Lung (tissue), 12 donors: ENCODE results near the gene ZNF813. TPM values are rescaled to one million over a fixed set of nuclear protein-coding genes. Genes with fewer than 3 reads are reported as not detected.
"Not testable (repeated sequence)": the region's sequence is repeated elsewhere in the genome, so short reads cannot be mapped to it uniquely, and the experiment has no call there.

Experiments
- ATAC-seq: fragments of 200-7000 bp; cut with Tn5 transposase; one replicate; pipeline ENCODE4 v1.9.1; 2020; ENCODE audit warnings: moderate number of reproducible peaks; ENCODE audit not compliant: insufficient read depth, low FRiP score
- DNase-seq, 3 donors: peaks; one replicate each; pipeline ENCODE4 v3.0.0-alpha.2; 2013 to 2017
- H3K27ac ChIP-seq, 2 donors: one replicate each; pipeline ENCODE4 v1.5.1; 2013; ENCODE audit warnings: mild to moderate bottlenecking in 2 of 2, moderate library complexity in 2 of 2, control low read depth in 1 of 2, inconsistent platforms in 1 of 2, low read depth in 1 of 2, low read length in 1 of 2
- H3K27me3 ChIP-seq, 3 donors: one replicate each; pipeline ENCODE4 v1.5.1; 2013; ENCODE audit warnings: low read length in 2 of 3; ENCODE audit not compliant: control insufficient read depth in 3 of 3, insufficient read depth in 3 of 3
- H3K36me3 ChIP-seq, 4 donors: one replicate each; pipeline ENCODE4 v1.5.1; 2013; ENCODE audit warnings: low read length in 4 of 4, mild to moderate bottlenecking in 1 of 4, moderate library complexity in 1 of 4; ENCODE audit not compliant: control insufficient read depth in 4 of 4, insufficient read depth in 4 of 4
- H3K4me1 ChIP-seq, 5 donors: one replicate each; pipeline ENCODE4 v1.5.1; 2013; ENCODE audit warnings: low read length in 5 of 5, mild to moderate bottlenecking in 2 of 5, moderate library complexity in 1 of 5; ENCODE audit not compliant: control insufficient read depth in 5 of 5, insufficient read depth in 5 of 5
- H3K4me3 ChIP-seq: one replicate; pipeline ENCODE4 v1.5.1; 2013; ENCODE audit warnings: mild to moderate bottlenecking, control low read depth, moderate library complexity
- H3K9ac ChIP-seq, 2 donors: one replicate each; pipeline ENCODE4 v1.5.1; 2013; ENCODE audit warnings: low read length in 2 of 2, control low read depth in 1 of 2; ENCODE audit not compliant: insufficient read depth in 1 of 2
- H3K9me3 ChIP-seq, 4 donors: one replicate each; pipeline ENCODE4 v1.5.1; 2013; ENCODE audit warnings: low read length in 3 of 4, mild to moderate bottlenecking in 1 of 4, moderate library complexity in 1 of 4; ENCODE audit not compliant: control insufficient read depth in 4 of 4, insufficient read depth in 3 of 4
- CTCF ChIP-seq: IDR thresholded peaks from 2 replicates; pipeline ENCODE4 v1.5.1; 2012; ENCODE audit warnings: mild to moderate bottlenecking; ENCODE audit errors: control extremely low read depth, extremely low read depth
- WGBS, 2 donors: extraction: QIAGEN DNeasy Blood & Tissue Kit; methylation state at CpG; one replicate each; pipeline ENCODE4 v1.1.7; 2013; 5-methylcytosine and 5-hydroxymethylcytosine counted together
- polyA plus RNA-seq, 2 donors: library from polyadenylated mRNA; stranded (reverse); fragments of 200-250 nt; gene quantifications; one replicate each; pipeline ENCODE4 v1.2.1, GENCODE V29; 2013
- total RNA-seq, 2 donors: library from RNA; depleted of rRNA in 1 of 2; stranded (reverse); fragments of >200 nt in 1 of 2; gene quantifications; one replicate each; pipeline ENCODE4 v1.2.1, GENCODE V29; 2014 to 2021
- donor health status: control.
- donor health status: control.
- donor health status: Bipolar disorder and iron deficiency.
- donor health status: healthy.
- donor health status: DM: yes; HTN: yes; CAD: no.

Gene ZNF813
- total and polyA plus RNA-seq, 4 donors, result 1.2 to 5.3 (median 2.0) TPM

DNA sequence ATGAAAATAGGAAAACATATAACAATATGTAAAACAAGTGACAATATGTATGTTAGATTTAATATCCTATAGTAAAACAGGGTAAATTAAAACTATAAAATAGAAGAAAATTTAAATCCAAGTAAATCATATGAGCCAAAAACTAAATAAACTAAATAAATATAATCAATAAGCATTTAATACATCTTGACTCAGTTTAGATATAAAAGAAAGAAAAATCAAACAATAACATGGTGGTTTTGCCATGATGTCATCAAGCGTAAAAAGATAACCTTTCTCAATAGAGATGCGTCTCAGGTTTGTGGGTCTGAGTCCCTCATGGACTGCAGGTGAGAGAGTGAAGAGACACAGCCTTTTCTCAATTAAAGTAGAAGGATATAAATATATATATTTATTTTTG lies 43.8 kb downstream of the ZNF813 start:
- ATAC-seq (no peak), DNase-seq (no peak)
- Histone ChIP-seq H3K4me1 (no peaks in the 10 kb centered on the region), H3K27ac (no peak overlapping the region), H3K9ac (no peak overlapping the region), H3K9me3 (no peaks in the 10 kb centered on the region), H3K27me3 (no peaks in the 10 kb centered on the region), H3K4me3 (no peak overlapping the region), H3K36me3 (no peaks in the 10 kb centered on the region)
- no peak for TF ChIP-seq CTCF
- 95 to 97% methylated on average over 2 of the region's 2 CpGs for WGBS, 2 donors

GRCh38 chr19:53511933-53512374 lies 44.4 kb downstream of the ZNF813 start:
- H3K27ac ChIP-seq, result no peak overlapping the region
- WGBS, 2 donors, result 42 to 43% methylated on average over 11 of the region's 11 CpGs
- no peak overlapping the region for H3K9ac ChIP-seq
- H3K4me3 ChIP-seq, result no peak overlapping the region
- DNase-seq (peak; percentile 44 to 62 (median 56)), ATAC-seq (peak; percentile 82)
- peak; percentile 35 for TF ChIP-seq CTCF
- H3K36me3 ChIP-seq, result no peaks in the 10 kb centered on the region
- no peaks in the 10 kb centered on the region for H3K9me3 ChIP-seq
- no peaks in the 10 kb centered on the region for H3K27me3 ChIP-seq
- no peaks in the 10 kb centered on the region for H3K4me1 ChIP-seq

DNA sequence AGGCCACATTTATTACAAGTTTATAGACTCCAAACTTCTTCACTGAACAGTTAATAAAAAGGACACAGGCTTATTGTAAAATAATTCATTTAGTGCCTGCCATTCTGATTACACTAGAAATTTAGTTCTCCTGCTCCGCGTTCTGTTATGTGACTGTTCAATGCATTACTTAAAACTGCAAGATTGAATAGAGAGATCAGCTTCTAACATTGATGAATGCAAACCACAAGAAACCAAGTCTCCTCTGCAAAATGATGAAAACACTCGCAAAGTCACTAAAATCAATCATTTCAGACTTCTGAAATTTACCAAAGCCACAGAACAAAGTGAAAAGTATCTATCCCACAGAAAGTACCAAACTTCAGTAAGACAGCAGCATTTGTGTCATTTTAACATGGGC lies 47.5 kb downstream of the ZNF813 start:
- not testable (repeated sequence) for H3K4me3 ChIP-seq, DNase-seq, H3K9ac ChIP-seq, H3K36me3 ChIP-seq, H3K9me3 ChIP-seq, H3K27ac ChIP-seq, ATAC-seq, H3K4me1 ChIP-seq, H3K27me3 ChIP-seq
- 92 to 97% methylated on average over 3 of the region's 3 CpGs for WGBS, 2 donors

GRCh38 chr19:53517114-53517741 lies 49.7 kb downstream of the ZNF813 start:
- WGBS, 2 donors, result 64 to 77% methylated on average over 5 of the region's 5 CpGs
- H3K9me3 ChIP-seq, result peaks cover 0 to 3% (median 0%) of the 10 kb centered on the region in 4 donors
- no peak for TF ChIP-seq CTCF
- no peak for ATAC-seq
- H3K36me3 ChIP-seq, result no peaks in the 10 kb centered on the region
- H3K27me3 ChIP-seq, result no peaks in the 10 kb centered on the region
- no peak overlapping the region for H3K27ac ChIP-seq
- no peak overlapping the region for H3K4me3 ChIP-seq
- H3K9ac ChIP-seq, result no peak overlapping the region
- peaks cover 0 to 13% (median 5%) of the 10 kb centered on the region in 5 donors for H3K4me1 ChIP-seq
- DNase-seq, result no peak
